ENCODE data around the gene CEP290.

GRCh38 chr12:88127855-88128254 is 14.0 kb downstream of the CEP290 start:
- TF ChIP-seq CTCF (IDR thresholded peaks at IDR 0.05): no peak
- no peak for TF ChIP-seq POLR2A (IDR thresholded peaks at IDR 0.05)

All from thyroid gland (tissue), 4 donors.